ENCODE measurements around the gene CCDC197.

The CCDC197 gene

GRCh38 chr14:93998871-93999403 lies 1.8 kb downstream of the CCDC197 start:
- no peak for DNase-seq (ENCODE audit: low read depth in 2 of 3, low spot score in 1 of 3)

GRCh38 chr14:93999573-93999972 lies 2.5 kb downstream of the CCDC197 start:
- DNase-seq (ENCODE audit: low read depth in 2 of 3, low spot score in 1 of 3), result no peak

GRCh38 chr14:94000267-94000666 lies 3.2 kb downstream of the CCDC197 start:
- DNase-seq (ENCODE audit: low read depth in 2 of 3, low spot score in 1 of 3), result no peak

DNA sequence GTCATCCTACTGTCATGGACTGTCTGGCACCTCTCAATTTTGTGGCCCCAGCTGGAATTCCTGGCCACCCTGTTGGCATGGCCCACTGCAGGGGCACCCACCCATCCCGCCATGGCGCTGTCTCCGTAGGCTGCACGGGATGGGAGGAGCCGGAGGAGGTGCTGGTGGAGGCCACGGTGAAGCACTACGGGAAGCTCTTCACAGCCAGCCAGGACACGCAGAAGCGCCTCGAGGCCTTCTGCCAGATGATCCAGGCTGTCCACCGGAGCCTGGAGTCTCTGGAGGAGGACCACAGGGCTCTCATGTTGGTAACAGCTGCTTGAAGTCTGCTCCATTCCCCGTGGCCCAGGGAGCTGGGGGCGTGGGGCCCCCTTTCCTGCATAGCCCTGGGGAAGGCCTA lies 3.9 kb downstream of the CCDC197 start:
- no peak for DNase-seq (ENCODE audit: low read depth in 2 of 3, low spot score in 1 of 3)

- peak; percentile 40 to 65 (median 50) for DNase-seq (ENCODE audit: low read depth in 2 of 3, low spot score in 1 of 3)
Observed at GRCh38 chr14:94001501-94002396, 4.6 kb downstream of the CCDC197 start.

GRCh38 chr14:94003397-94003796 lies 6.3 kb downstream of the CCDC197 start:
- no peak for DNase-seq (ENCODE audit: low read depth in 2 of 3, low spot score in 1 of 3)

GRCh38 chr14:94004015-94004414 lies 6.9 kb downstream of the CCDC197 start:
- no peak for DNase-seq (ENCODE audit: low read depth in 2 of 3, low spot score in 1 of 3)

- no peak for DNase-seq (ENCODE audit: low read depth in 2 of 3, low spot score in 1 of 3)
Observed at GRCh38 chr14:94005324-94006073, 8.4 kb downstream of the CCDC197 start.

GRCh38 chr14:94008234-94008633 lies 11.1 kb downstream of the CCDC197 start:
- no peak for DNase-seq (ENCODE audit: low read depth in 2 of 3, low spot score in 1 of 3)

DNA sequence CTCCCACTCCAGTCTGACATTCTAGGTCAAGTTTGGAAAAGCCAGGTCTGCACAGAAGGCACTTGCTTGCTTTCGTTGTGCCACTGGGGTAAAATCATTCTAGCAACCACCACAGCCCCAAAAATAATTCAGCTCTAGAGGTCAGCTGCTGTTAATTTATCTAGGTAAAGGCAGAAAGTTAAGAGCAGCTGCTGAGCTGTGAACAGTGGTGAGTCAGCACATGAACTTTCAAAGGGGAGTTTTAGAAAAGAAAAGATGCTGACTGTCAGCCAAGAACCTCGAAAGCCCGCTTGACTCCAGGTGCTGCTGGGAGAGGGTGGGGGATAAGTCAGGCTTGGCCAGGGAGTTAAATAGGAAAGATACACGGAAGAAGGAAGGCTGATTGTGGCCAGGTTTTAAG lies 12.7 kb downstream of the CCDC197 start:
- DNase-seq (ENCODE audit: low read depth in 2 of 3, low spot score in 1 of 3), result no peak

GRCh38 chr14:94010625-94011024 lies 13.5 kb downstream of the CCDC197 start:
- DNase-seq (ENCODE audit: low read depth in 2 of 3, low spot score in 1 of 3), result no peak

- no peak for DNase-seq (ENCODE audit: low read depth in 2 of 3, low spot score in 1 of 3)
Observed at GRCh38 chr14:94011795-94012194, 14.7 kb downstream of the CCDC197 start.

DNA sequence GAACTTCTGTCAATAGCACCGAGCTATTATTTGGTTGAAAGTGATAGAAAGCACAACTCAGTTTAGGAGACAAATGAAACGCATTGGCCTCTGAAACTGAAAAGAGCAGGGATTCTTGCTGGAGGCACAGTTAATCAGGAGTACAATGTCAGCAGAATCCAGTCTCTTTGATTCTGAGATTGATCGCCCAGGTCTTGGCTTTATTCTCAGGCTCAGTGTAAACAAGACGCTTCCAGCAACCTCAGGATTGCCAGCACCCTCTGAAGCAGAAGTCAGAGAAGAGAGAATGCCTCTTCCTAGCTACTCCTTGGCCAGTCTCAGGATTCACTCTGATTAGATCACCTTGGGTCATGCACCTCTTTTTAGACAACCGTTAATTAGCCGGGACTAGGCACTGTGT lies 17.3 kb downstream of the CCDC197 start:
- no peak for DNase-seq (ENCODE audit: low read depth in 2 of 3, low spot score in 1 of 3)

GRCh38 chr14:94015223-94015622 lies 18.1 kb downstream of the CCDC197 start:
- DNase-seq (ENCODE audit: low read depth in 2 of 3, low spot score in 1 of 3), result no peak

DNA sequence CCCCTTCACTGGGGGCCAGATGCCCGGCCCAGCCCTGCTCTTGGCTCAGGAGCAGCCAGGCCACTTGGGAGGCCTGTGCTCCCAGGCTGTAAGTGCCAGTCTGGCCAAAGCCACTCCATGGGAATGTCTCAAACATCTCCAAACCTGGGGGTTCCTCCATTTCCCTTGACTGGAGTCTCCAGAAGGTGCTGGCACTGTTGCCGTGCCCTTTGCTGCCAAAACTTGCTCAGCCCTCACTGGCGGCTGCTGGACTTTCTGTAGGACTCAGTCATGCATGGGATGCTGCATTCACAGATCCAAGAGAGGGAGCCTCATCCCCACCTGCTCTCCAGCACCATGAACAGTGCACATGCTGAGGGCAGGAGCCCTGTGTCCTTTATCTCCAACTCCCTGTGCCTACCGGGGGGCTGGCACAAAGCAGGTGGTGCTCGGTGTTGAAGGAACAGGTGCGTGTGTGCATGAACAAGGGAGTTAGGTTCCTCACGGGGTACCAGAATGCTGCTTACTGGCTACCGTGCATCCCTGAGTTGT lies 19.4 kb downstream of the CCDC197 start:
- DNase-seq (ENCODE audit: low read depth in 2 of 3, low spot score in 1 of 3), result no peak

- no peak for DNase-seq (ENCODE audit: low read depth in 2 of 3, low spot score in 1 of 3)
Observed at GRCh38 chr14:94018308-94018707, 21.2 kb downstream of the CCDC197 start.

DNA sequence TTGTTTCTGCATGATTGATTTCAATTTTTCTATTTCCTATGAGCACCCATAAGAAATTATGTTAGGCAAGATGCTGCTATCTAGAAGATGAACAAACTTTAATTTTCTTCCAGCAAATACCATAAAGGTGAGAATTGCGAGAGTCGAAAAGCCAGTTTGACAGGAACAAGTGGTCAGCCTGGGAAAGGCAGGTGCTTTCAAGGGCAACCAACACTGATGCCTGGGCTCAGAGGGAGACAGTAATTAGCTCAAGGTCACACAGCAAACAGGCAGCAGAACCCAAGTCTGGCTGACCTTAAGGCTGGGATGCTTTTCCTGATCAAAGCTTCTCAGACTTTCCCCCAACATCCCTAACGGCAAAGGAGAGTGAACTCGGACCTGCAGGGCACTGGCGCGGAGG lies 22.2 kb downstream of the CCDC197 start:
- DNase-seq (ENCODE audit: low read depth in 2 of 3, low spot score in 1 of 3), result no peak

DNA sequence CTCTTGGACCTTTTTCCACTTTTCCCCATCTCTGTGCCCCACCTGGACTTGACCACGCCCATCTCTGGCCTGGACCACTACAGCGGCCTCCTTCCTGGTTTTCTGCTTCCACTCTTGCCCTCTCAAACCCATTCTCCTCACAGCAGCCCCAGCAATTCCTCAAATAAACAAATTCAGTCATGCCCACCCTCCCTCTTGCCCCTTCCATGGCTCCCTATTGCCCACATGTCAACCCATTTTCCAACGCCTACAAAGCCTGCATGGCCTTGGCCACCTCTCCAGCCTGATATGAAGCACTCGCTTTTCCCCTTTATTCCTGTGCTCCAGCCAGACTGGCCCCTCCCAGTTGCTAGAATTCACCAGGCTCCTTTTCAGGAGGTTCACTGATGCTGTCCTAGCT lies 23.2 kb downstream of the CCDC197 start:
- DNase-seq (ENCODE audit: low read depth in 2 of 3, low spot score in 1 of 3), result no peak

GRCh38 chr14:94021001-94021400 lies 23.9 kb downstream of the CCDC197 start:
- DNase-seq (ENCODE audit: low read depth in 2 of 3, low spot score in 1 of 3), result no peak

DNA sequence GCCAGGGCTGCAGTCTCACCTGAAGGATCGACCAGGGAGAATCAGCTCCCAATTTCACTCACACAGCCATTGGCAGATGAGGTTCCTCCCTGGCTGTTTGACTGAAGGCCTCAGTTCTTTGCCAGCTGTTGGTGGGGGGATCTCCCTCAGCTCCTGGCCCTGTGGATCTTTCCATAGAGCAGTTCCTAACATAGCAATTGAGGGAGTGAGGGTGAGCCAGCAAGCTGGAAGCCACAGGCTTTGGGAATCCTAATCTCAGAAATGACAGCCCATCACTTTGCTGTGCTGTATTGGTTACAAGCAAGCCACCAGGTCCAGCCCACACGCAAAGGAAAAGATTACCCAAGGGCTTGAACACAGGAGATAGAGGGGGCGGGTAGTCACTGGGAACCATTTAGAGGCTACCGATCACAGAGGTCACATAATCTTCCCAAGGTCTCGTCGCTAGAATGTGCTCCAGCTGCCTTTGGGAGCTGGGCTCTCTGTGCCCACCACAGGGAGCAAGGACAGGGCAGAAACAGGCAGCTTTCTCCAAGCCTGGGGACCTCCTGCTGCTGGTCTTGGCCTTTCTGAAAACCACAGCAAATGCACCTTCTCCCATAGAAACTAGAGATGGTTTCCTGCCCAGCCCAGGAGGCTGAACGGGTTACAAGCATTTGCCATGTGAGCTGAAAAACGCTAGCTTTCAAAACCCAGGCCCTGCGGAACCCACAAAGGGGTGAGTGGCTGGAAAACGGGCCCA lies 24.5 kb downstream of the CCDC197 start:
- DNase-seq (ENCODE audit: low read depth in 2 of 3, low spot score in 1 of 3), result peak in 1 of 3 donors; percentile 32
